ENCODE results near the gene CENPF. TPM values are rescaled to one million over a fixed set of nuclear protein-coding genes. Genes with fewer than 3 reads are reported as not detected.
"Not testable (repeated sequence)": the region's sequence is repeated elsewhere in the genome, so short reads cannot be mapped to it uniquely, and the experiment has no call there.

The CENPF gene
- total RNA-seq, 2 donors from 2014 or later = 87.2 to 96.3 TPM

DNA sequence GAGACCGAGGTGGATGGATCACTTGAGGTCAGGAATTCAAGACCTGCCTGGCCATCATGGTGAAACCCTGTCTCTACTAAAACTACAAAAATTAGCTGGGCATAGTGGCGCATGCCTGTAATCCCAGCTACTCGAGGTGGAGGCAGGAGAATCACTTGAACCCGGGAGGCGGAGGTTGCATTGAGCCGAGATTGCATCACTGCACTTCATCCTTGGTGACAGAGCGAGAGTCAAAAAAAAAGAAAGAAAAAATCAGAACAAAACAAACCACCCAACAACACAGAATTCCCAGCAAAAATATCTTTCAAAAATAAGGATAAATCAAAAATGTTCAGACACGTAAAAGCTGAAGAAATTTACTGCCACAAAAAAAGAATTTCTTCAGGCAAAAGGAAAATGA lies 11.1 kb upstream of the CENPF start:
- not testable (repeated sequence) for H3K27ac Mint-ChIP-seq; ATAC-seq (replicated peaks in 1 of 2); H3K4me3 Mint-ChIP-seq; H3K4me1 Mint-ChIP-seq (ENCODE audit: low read depth); DNase-seq; H3K27me3 Mint-ChIP-seq (ENCODE audit: low read depth); H3K9me3 Mint-ChIP-seq; H3K36me3 Mint-ChIP-seq (ENCODE audit: insufficient read depth in 2 of 2)

DNA sequence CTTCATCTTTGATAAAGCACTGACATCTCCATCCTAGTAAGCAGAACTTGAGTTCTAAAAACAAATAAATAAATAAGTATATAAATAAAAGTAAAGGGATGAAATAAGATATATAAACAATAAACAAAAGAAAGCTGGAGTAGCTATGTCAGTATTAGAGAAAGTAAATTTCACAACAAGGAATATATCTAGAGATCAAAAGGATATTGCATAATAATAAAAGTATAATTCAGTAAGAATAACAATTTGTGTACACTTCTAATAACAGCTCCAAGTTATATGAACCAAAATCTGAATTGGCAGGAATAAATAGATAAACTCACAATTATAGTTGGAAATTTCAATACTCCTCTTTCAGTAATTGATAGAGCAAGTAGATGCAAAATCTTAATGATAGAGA lies 9.8 kb upstream of the CENPF start:
- Mint-ChIP-seq H3K27ac (no peak overlapping the region), H3K27me3 (ENCODE audit: low read depth) (peaks cover 6% of the 10 kb centered on the region)

DNA sequence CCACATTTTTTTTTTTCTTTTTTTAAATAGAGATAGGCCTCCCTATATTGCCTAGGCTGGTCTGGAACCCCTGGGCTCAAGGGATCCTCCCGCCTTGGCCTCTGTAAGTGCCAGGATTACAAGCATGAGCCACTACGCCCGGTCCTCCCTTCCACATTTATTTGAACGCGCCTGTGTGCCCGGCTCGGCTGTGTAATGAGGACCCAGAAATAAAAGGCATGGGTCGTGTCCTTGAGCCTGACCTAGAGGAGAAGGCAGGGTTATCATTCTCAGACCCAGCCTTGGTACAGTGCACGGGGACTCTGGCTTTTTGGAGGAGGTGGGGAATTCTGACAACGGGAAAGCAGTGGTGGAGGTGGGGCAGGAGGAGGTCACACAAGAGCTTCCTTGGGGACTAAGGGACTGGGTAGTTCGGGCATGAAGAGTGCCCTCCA lies 841 bp downstream of the CENPF start:
- ATAC-seq (replicated peaks in 1 of 2) (no peak), DNase-seq (peak in 1 of 2 donors; percentile 13)
- no peaks in the 10 kb centered on the region for H3K9me3 Mint-ChIP-seq
- H3K27ac Mint-ChIP-seq = peak overlapping the region; percentile 97
- H3K4me3 Mint-ChIP-seq = peak overlapping the region; percentile 88 to 98
- H3K27me3 Mint-ChIP-seq (ENCODE audit: low read depth) = no peaks in the 10 kb centered on the region
- peaks cover 30% of the 10 kb centered on the region for H3K4me1 Mint-ChIP-seq (ENCODE audit: low read depth)
- H3K36me3 Mint-ChIP-seq (ENCODE audit: insufficient read depth in 2 of 2) = peaks cover 5% of the 10 kb centered on the region in 2 donors

More for the DNA sequence above, 9.8 kb upstream of the CENPF start:
- Mint-ChIP-seq H3K36me3 (ENCODE audit: insufficient read depth in 2 of 2) (no peaks in the 10 kb centered on the region), H3K4me1 (ENCODE audit: low read depth) (no peaks in the 10 kb centered on the region), H3K9me3 (no peaks in the 10 kb centered on the region), H3K4me3 (no peak overlapping the region)
- ATAC-seq (replicated peaks in 1 of 2) (no peak), DNase-seq (no peak)

DNA sequence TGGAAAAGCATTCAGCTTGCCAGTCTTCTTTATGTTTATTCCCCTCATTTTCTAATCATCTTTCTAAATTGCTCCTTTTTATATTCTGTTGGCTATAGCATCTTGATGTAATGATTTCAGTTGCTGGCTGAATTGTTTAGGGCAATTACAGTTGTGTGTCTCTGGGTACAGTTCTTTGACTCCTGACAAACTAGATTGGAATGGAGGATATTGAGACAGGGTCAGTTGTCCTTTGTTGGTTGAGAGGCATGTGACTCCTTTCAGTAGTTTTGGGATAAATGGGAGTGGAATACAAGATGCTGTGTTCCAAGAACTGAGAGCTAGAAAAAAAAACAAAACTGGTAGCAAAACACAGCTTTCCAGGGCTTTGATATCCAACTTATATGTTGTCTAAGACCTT lies 1.5 kb downstream of the CENPF start:
- Mint-ChIP-seq H3K36me3 (ENCODE audit: insufficient read depth in 2 of 2) (peaks cover 8 to 11% of the 10 kb centered on the region in 2 donors), H3K4me1 (ENCODE audit: low read depth) (peaks cover 30% of the 10 kb centered on the region), H3K9me3 (peaks cover 0 to 3% of the 10 kb centered on the region in 2 donors), H3K4me3 (peak overlapping the region; percentile 88 to 98), H3K27me3 (ENCODE audit: low read depth) (no peaks in the 10 kb centered on the region), H3K27ac (peak overlapping the region; percentile 38)
- no peak for DNase-seq
- no peak for ATAC-seq (replicated peaks in 1 of 2)

DNA sequence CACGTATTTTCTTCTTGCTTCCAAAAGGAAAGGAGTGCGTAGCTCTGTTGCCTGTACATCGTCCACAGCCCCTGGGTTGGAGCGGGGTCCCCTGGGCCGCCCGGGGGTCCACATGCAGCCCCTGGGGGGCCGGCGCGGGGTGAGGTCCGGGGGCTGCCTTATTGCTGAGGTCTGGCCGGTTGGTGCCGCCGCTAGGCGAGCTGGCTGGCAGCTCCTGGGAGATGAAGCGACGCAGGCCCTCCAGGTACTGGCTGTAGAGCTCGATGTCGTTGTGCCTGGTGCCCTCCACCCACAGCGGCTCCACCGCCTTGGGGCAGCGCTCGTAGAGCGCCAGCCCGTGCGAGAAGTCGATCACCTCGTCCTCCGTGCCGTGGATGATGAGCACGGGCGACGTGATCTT lies 2.5 kb downstream of the CENPF start:
- not testable (repeated sequence) for ATAC-seq (replicated peaks in 1 of 2); H3K27ac Mint-ChIP-seq; H3K9me3 Mint-ChIP-seq; H3K27me3 Mint-ChIP-seq (ENCODE audit: low read depth); H3K4me3 Mint-ChIP-seq; DNase-seq
- H3K4me1 Mint-ChIP-seq (ENCODE audit: low read depth) = peaks cover 30% of the 10 kb centered on the region
- peaks cover 10 to 18% of the 10 kb centered on the region in 2 donors for H3K36me3 Mint-ChIP-seq (ENCODE audit: insufficient read depth in 2 of 2)

DNA sequence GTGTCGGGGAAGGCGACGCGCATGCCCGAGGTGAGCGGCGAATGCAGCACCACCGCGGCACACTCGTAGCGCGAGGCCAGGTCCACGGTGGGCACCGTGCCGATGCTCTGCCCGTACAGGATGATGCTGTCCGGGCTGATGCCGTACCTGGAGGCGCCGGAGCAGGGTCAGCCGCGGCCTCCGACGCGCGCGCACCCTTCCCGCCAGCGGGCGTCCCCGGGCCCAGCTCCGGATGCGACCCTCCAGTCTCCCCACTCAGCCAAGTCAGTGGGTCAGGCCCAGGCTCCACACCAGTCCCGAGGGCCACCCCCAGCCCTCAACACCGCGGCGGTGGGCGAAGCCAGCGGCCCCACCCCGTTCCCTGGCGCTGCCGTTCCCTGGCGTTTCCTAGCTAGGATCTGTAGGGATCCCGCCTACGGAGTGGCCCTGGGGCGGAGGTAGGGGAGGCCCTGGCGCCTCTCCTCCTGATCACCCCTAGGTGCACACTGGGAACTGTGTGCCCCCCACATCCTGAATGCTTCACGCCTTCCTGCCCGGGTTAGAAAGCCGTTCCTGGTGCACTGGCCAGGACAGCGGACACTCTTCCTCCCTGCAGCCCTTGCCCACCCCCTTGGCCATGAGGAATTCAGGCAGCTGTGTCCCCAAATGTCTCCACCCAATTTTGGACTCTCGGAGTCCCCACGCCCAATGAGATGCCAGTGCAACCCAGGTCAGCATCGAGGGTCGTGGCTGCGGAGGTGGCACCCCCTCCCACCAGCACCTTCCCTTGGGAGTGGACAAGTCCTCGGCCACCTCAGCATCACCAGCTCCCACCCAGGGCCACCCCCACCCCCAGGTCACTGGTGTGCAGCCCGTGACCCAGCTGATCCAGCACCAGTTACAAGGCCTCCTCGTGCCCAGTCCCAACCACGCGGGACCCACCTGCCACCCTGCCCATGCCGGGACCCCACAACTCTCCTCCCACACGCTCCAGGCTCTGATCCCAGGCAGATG lies 3.2 kb downstream of the CENPF start:
- not testable (repeated sequence) for H3K9me3 Mint-ChIP-seq; H3K27ac Mint-ChIP-seq; DNase-seq; H3K27me3 Mint-ChIP-seq (ENCODE audit: low read depth); H3K4me3 Mint-ChIP-seq; ATAC-seq (replicated peaks in 1 of 2)
- Mint-ChIP-seq H3K4me1 (ENCODE audit: low read depth) (peaks cover 30% of the 10 kb centered on the region), H3K36me3 (ENCODE audit: insufficient read depth in 2 of 2) (peaks cover 13 to 24% of the 10 kb centered on the region in 2 donors)

DNA sequence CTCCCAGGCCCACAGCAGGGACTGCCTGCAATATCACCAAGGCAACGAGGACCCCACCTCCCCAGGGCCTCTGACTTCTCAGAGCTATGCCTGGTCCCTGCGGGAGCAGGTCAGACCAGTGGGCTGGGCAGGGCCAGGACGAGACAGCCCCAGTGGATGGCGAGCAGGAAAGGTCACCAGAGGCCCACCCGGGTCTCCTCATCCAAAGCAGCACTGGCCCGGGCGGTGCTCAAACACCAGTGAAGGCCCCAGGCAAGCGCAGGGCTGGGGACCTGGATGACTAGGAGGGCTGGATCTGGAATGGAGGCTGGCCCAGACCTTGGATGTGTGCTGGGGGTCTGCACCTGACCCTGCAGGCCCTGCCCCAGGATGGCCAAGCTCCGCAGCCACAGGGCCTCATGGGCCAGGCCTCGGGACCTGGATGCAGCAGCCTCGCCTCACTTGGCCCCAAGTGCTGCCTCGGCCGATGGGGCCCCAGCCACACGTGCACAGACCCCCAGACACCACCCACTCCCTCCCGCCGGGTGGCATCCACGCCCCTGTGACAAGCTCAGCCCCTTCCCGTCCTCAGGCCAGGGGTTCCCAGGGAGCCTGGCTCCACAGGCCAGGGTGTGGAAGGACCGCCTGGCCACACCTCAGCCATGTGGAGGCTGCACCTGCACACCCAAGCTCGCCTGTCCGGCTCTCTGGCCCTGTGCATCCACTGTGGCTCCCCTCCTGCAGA lies 4.7 kb downstream of the CENPF start:
- not testable (repeated sequence) for H3K9me3 Mint-ChIP-seq; DNase-seq; H3K27ac Mint-ChIP-seq; H3K27me3 Mint-ChIP-seq (ENCODE audit: low read depth); ATAC-seq (replicated peaks in 1 of 2); H3K4me3 Mint-ChIP-seq
- H3K36me3 Mint-ChIP-seq (ENCODE audit: insufficient read depth in 2 of 2) = peaks cover 13 to 24% of the 10 kb centered on the region in 2 donors
- peaks cover 21% of the 10 kb centered on the region for H3K4me1 Mint-ChIP-seq (ENCODE audit: low read depth)

DNA sequence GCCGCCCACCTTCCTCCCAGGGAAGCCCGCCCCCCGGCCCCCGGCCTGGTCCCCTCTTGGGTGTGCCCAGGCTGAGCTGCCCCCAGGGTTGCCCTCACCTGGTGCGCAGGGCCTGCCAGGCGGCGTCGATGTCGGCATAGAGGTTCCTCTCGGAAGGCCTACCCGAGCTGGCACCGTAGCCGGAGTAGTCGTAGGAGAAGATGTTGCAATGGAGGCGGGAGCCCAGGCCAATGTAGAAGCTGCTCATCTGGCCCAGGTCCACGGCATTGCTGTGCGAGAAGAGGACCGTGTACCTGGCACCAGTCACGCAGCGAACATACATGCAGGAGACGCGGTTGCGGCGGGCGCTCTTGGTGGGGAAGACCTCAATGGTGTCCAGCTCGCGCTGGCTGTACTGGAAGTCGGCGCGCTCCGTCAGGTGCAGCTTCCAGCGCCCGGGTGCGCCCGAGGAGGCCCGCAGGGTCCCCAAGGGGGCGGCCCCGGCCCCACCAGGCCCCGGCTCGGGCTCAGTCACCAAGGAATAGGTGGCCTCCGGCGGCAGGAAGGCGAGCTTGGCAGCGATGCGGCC lies 5.3 kb downstream of the CENPF start:
- Mint-ChIP-seq H3K4me1 (ENCODE audit: low read depth) (peaks cover 16% of the 10 kb centered on the region), H3K36me3 (ENCODE audit: insufficient read depth in 2 of 2) (peaks cover 11 to 25% of the 10 kb centered on the region in 2 donors)
- ATAC-seq (replicated peaks in 1 of 2); H3K9me3 Mint-ChIP-seq; DNase-seq; H3K4me3 Mint-ChIP-seq; H3K27me3 Mint-ChIP-seq (ENCODE audit: low read depth); H3K27ac Mint-ChIP-seq: not testable (repeated sequence)

DNA sequence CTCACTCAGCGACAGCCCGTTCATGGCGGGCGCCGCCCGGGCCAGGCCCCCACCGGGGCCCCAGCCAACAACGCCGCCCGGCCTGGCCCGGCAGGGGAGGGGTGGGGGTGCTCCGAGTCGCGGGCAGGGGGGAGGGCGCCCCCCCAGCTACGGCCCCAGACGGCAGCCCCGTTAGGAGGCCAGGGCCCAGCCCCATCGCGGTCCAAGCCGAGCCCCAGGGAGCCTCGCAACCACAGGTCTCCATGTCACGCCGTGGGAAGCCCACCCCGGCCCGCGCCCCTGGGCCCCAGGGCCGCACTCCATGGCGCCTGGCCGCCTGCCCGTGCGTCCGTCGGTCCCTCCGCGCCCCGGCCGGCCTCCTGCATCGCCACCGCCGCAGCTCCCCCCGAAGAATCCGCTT lies 5.8 kb downstream of the CENPF start:
- ATAC-seq (replicated peaks in 1 of 2); H3K27me3 Mint-ChIP-seq (ENCODE audit: low read depth); H3K9me3 Mint-ChIP-seq; H3K4me3 Mint-ChIP-seq; DNase-seq; H3K27ac Mint-ChIP-seq: not testable (repeated sequence)
- H3K4me1 Mint-ChIP-seq (ENCODE audit: low read depth) = peaks cover 14% of the 10 kb centered on the region
- H3K36me3 Mint-ChIP-seq (ENCODE audit: insufficient read depth in 2 of 2) = peaks cover 11 to 28% of the 10 kb centered on the region in 2 donors

DNA sequence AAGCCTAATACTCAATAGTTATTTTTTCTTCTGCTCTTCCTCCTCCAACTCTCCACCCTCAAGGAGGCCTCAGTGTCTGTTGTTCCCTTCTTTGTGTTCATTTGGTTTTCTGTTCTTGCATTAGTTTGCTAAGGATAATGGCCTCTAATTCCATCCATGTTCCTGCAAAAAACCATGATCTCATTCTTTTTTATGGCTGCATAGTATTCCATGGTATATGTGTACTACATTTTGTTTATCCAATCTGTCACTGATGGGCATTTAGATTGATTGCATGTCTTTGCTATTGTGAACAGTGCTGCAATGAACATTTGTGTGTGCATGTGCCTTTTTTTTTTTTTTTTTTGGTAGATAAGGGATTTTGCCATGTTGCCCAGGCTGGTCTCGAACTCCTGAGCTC lies 6.7 kb downstream of the CENPF start:
- Mint-ChIP-seq H3K36me3 (ENCODE audit: insufficient read depth in 2 of 2) (peaks cover 11 to 32% of the 10 kb centered on the region in 2 donors), H3K4me1 (ENCODE audit: low read depth) (peaks cover 5% of the 10 kb centered on the region), H3K27ac (no peak overlapping the region), H3K9me3 (peaks cover 4 to 6% of the 10 kb centered on the region in 2 donors), H3K27me3 (ENCODE audit: low read depth) (no peaks in the 10 kb centered on the region), H3K4me3 (no peak overlapping the region)
- ATAC-seq (replicated peaks in 1 of 2) (no peak), DNase-seq (no peak)

DNA sequence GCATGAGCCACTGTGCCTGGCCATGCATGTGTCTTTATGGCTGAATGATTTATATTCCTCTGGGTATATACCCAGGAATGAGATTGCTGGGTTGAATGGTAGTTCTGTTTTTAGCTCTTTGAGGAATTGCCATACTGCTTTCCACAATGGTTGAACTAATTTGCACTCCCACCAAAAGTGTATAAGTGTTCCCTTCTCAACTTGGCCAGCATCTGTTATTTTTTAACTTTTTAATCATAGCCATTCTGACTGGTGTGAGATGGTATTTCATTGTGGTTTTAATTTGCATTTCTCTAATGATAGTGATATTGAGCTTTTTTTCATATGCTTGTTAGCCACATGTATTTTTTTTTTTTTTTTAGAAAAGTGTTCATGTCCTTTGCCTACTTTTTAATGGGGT lies 7.1 kb downstream of the CENPF start:
- DNase-seq; H3K27me3 Mint-ChIP-seq (ENCODE audit: low read depth); H3K27ac Mint-ChIP-seq; ATAC-seq (replicated peaks in 1 of 2); H3K4me1 Mint-ChIP-seq (ENCODE audit: low read depth); H3K4me3 Mint-ChIP-seq; H3K9me3 Mint-ChIP-seq: not testable (repeated sequence)
- H3K36me3 Mint-ChIP-seq (ENCODE audit: insufficient read depth in 2 of 2) = peaks cover 11 to 36% of the 10 kb centered on the region in 2 donors

DNA sequence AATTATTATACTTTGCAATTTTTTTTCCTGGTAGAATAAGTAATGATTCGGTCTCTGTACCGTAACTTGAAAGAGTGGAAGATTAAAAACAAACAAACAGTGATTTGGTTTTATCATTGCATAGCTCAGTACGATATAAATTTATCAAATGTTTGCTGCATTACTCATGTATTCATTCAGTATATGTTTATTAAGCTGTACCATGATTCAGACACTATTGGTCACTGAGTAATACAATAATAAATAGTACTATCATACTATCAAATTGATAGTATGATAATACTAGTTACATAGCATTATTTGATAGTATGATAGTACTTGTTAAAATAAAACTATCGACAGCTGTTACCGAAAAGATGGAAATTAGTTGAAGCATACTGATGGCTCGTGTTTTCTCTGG lies 12.1 kb downstream of the CENPF start:
- Mint-ChIP-seq H3K4me1 (ENCODE audit: low read depth) (peaks cover 15% of the 10 kb centered on the region), H3K4me3 (no peak overlapping the region), H3K9me3 (peaks cover 0 to 5% of the 10 kb centered on the region in 2 donors), H3K27ac (peak overlapping the region; percentile 34), H3K27me3 (ENCODE audit: low read depth) (no peaks in the 10 kb centered on the region), H3K36me3 (ENCODE audit: insufficient read depth in 2 of 2) (peaks cover 10 to 48% of the 10 kb centered on the region in 2 donors)
- ATAC-seq (replicated peaks in 1 of 2) (no peak), DNase-seq (no peak)

DNA sequence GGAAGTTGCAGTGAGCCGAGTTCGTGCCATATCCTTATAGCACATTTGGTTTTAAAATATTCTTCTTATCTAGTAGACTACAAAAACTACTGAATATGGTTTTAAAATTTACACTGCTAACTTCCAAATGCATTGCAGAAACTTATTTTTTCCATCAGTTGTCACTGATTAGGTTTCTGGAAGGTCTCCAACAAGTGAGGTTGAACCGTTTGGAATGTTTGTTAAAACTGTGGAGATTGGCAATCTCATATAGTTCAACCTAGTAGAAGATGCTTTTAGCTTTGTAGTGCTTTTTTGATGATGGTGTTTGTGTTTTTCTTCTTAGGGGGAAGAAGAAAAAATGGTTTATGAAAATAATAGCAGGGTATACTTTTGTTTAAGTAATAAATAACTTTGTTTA lies 12.9 kb downstream of the CENPF start:
- ATAC-seq (replicated peaks in 1 of 2) = no peak
- no peak for DNase-seq
- H3K4me3 Mint-ChIP-seq = no peak overlapping the region
- H3K27ac Mint-ChIP-seq = no peak overlapping the region
- no peaks in the 10 kb centered on the region for H3K27me3 Mint-ChIP-seq (ENCODE audit: low read depth)
- H3K36me3 Mint-ChIP-seq (ENCODE audit: insufficient read depth in 2 of 2) = peaks cover 7 to 42% of the 10 kb centered on the region in 2 donors
- H3K9me3 Mint-ChIP-seq = peaks cover 0 to 1% of the 10 kb centered on the region in 2 donors
- H3K4me1 Mint-ChIP-seq (ENCODE audit: low read depth) = peaks cover 15% of the 10 kb centered on the region

All from activated T-cell treated with anti-CD3 and anti-CD28 coated beads, Interleukin-2, amount 50 U/mL, for 72 hours (primary cell).